Lower leg skin (tissue), 3 donors: ENCODE measurements around the gene CEP83.

Experiments
- CTCF ChIP-seq, 3 donors: fragments of 450-650 bp; IDR thresholded peaks; one replicate each; pipeline ENCODE4 v1.5.1; 2016; ENCODE audit warnings: antibody characterized with exemption in 3 of 3, mild to moderate bottlenecking in 3 of 3, moderate library complexity in 2 of 3
- POLR2A ChIP-seq, 2 donors: fragments of 450-650 bp; IDR thresholded peaks; one replicate each; pipeline ENCODE4 v1.6.1; 2016 to 2017; ENCODE audit warnings: antibody characterized with exemption in 2 of 2, mild to moderate bottlenecking in 1 of 2, moderate library complexity in 1 of 2

DNA sequence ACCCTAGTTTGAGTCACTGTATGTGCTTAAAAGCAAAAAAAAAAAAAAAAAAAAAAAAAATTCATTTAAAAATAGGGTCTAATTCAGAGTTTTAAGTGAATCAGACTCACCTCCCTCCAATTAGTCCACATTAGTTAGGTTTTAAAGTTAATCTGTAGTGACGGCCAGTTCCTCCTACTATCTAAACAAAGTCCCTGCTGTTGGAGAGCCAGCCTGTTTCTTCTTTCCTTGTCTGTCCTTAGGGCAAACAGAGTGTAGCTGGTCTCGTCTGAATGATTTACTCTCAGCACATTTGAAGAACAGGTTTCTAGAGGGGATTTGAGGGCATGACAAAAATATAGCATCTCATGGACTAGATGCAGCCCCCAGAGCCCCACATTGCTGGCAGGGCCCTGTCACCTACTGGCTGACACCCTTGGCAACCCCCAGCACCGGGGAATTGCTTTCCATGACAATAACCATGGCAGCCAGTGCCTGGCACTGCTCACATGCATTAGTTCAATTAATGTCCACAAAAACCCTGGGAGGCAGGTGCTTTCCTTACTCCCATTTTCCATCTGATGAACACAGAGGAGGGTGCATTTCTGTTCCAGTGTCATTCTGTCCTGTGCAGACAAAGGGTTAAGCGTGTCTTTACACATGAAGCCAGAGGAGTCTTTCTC, 173.0 kb downstream of the CEP83 start:
- TF ChIP-seq POLR2A (IDR thresholded peaks at IDR 0.05) (no peak), CTCF (IDR thresholded peaks at IDR 0.05) (no peak)
